Stimulated activated CD8-positive, alpha-beta memory T cell treated with anti-CD3 and anti-CD28 coated beads, Interleukin-15, amount 100 ng/mL, for 24 hours (primary cell): Measurements from ENCODE around the gene PHF20.
"Not testable (repeated sequence)": the region's sequence is repeated elsewhere in the genome, so short reads cannot be mapped to it uniquely, and the experiment has no call there.

ENCODE experiments used
- DNase-seq: peaks from one replicate; pipeline ENCODE4 v3.0.0-alpha.2; 2020; ENCODE audit warnings: low read depth

PHF20 gene

GRCh38 chr20:35776513-35777101 lies 4.8 kb downstream of the PHF20 start:
- no peak for DNase-seq

DNA sequence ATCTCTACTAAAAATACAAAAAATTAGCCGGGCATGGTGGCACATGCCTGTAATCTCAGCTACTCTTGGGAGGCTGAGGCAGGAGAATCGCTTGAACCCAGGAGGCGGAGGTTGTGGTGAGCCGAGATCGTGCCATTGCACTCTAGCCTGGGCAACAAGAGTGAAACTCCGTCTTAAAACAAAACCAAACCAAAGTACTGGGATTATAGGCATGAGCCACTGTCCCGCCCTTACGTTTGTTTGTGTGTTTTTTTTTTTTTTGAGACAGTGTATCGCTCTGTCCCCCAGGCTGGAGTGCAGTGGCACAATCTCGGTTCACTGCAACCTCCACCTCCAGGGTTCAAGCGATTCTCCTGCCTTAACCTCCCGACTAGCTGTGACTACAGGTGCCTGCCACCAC lies 12.0 kb downstream of the PHF20 start:
- not testable (repeated sequence) for DNase-seq

DNA sequence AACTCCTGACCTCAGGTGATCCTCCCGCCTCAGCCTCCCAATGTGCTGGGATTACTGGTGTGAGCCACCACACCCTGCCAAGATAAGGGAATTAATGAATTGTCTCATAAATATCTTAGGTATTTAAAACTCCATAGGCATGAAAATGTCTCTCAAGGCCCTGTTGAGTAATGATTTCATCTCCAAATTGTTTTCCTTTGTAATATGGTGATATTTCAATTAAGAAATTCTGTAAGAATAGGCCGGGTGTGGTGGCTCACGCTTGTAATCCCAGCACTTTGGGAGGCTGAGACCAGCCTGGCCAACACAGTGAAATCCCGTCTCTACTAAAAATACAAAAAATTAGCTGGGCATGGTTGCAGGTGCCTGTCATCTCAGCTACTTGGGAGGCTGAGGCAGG lies 13.7 kb downstream of the PHF20 start:
- not testable (repeated sequence) for DNase-seq

DNA sequence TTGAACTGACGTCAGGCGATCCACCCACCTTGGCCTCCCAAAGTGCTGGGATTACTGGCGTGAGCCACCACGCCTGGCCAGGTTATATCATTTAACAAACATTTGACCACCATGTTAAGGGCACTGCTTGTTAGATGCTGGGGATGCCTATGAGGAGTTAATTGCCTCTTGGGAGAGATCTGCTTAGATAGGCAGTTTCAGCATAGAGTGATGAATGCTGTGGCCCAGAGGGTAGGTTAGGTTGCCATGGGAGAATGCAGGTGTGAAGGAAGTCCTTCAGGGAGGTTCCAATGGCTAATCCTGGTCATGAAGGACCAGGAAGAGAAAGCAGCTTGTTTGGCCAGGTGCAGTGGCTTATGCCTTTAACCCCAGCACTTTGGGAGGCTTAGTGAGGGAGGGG lies 17.0 kb downstream of the PHF20 start:
- no peak for DNase-seq

GRCh38 chr20:35791097-35791496 lies 19.3 kb downstream of the PHF20 start:
- no peak for DNase-seq

GRCh38 chr20:35791821-35792220 lies 20.0 kb downstream of the PHF20 start:
- no peak for DNase-seq

DNA sequence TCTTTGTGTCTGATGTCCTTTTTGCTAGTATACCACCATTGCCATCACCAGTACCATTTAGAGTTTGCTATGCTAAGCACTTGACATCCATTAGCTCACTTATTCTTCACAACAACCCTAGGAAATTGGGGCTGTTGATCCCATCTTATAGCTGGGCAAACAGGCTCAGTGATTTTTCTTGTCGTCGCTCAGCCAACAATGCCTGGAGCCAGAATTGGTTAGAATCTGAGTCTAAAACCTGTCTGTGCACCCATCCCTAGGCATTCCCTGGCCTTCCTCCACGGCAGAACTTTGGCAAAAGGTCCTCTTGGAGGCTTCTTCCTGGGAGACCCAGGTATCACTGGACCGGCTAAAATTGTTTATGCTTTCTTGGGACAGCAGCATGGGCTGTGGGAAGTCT lies 20.9 kb downstream of the PHF20 start:
- no peak for DNase-seq

GRCh38 chr20:35796571-35796970 lies 24.8 kb downstream of the PHF20 start:
- no peak for DNase-seq

DNA sequence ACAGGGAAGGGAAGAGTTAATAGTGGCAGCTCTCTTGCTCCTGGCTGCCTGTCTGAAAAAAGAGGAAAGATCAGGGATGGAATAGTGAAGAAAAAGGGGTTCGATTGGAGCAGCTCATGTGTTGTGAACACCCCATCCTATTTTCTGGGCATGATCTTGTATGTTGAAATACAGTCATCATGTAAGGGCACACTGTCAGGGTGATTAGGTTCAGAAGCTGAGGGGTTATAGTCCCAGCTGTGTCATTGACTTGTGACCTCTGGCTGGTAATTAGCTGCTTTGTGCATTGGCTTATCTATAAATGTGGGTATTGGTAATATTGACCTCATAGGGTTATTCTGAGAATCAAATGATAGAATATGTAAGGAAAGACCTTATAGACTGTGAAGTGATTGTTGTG lies 30.1 kb downstream of the PHF20 start:
- DNase-seq: no peak

- DNase-seq: no peak
Measured at GRCh38 chr20:35806075-35806474, 34.3 kb downstream of the PHF20 start.

DNA sequence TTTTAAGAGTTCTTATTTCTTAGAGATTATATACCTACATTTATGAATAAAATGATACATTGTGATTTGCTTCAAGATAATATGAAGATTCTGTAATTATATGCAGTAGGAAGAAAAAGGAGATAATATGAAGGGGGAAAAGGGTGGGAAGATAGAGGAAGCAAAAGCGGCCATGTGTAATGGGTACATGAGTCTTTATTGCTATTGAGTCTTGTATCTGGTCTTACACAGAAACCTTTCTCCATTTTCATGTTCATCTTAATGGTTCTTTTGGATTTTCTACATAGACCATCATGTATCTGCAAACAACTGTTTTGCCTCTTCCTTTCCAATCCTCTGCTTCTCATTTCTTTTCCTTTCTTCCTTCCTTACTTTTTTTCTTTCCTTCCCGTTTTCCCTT lies 36.1 kb downstream of the PHF20 start:
- no peak for DNase-seq

DNA sequence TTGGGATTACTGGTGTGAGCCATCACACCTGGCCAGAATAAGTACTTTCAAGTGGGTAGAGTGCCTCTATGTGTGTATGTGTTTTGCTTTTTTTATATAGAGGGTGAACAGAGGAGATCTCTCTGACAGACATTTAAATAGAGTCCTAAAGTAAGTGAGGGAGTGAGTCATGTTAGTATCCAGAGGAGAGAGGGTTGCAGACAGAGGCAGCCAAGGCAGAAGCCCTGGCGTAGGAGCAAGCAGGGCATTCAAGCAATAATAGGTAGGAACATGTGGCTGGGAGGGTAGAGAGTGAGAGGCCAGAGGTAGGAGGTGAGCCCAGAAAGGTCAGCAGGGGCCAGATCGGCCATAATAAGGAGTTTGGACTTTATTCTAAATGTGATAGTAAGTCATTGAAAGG lies 48.9 kb downstream of the PHF20 start:
- DNase-seq: no peak

DNA sequence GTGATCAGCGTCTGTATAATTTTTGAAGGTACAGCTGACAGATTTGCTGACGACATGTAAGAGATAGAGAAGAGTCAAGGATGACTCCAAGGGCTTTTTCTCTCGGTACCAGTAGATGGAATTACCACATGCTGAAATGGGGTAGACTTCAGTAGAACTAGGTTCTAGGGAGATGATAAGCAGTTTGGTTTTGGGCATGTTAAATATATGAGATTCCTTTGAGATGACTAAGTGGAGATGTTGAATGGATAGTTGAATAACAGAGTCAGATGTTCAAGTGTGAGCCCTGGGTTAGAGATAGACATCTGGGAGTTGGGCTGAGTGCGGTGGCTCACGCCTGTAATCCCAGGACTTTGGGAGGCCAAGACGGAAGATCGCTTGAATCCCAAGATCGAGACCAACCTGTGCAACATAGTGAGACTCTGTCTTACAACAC lies 50.0 kb downstream of the PHF20 start:
- DNase-seq: no peak

GRCh38 chr20:35823147-35823546 lies 51.3 kb downstream of the PHF20 start:
- no peak for DNase-seq

DNA sequence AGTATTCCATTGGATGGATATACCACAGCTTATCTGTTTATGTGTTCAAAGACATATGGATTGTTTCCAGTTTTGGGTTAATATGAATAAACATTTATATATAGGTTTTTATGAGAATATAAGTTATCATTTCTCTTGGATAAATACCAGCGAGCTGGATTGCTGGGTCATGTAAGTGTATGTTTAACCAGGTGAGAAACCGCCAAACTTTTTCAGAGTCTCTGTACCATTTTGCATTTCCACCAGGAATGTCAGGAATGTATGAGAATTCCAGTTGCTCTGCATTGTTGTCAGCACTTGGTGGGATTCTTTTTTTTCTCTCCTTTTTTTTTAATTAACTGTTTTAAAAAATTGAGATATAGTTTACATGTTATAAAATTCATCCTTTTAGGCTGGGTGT lies 52.1 kb downstream of the PHF20 start:
- DNase-seq: no peak

- DNase-seq: no peak
Measured at GRCh38 chr20:35826397-35826998, 54.7 kb downstream of the PHF20 start.

DNA sequence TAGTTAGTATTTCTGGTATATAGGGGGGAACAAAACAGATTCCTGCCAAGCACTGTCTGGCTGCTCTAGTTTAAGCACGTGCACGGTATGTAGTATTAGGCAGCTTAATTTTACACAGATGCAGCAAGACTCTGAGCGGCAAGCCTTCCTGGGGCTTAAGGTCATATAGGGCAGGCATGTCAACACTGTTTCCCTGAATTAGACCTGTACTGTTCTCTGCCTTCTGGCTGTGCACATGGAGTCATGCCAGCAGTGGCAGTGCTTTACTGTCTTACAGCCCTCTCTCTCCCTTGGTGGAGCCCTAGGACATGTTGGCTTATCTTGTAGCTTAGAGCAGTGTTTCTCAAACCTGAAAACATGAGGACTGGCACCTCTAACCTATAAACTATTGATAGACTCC lies 56.6 kb downstream of the PHF20 start:
- no peak for DNase-seq

- no peak for DNase-seq
Measured at GRCh38 chr20:35828916-35829315, 57.1 kb downstream of the PHF20 start.

DNA sequence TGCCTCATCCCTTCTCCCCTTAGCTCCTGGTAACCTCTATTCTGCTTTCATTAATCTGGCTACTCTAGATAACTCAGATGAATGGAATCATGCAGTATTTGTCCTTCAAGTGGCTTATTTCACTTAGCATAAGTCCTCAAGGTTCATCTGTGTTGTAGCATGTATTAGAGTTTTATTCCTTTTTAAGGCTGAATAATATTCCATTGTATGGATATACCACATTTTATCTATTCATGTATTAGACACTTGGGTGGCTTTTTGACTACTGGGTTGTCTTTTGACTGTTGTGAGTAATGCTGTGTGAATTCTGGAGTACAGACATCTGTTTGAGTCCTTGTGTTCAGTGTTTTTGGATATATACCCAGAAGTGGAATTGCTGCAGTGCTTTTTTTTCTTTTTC lies 58.4 kb downstream of the PHF20 start:
- DNase-seq: no peak

GRCh38 chr20:35831029-35831428 lies 59.2 kb downstream of the PHF20 start:
- no peak for DNase-seq

DNA sequence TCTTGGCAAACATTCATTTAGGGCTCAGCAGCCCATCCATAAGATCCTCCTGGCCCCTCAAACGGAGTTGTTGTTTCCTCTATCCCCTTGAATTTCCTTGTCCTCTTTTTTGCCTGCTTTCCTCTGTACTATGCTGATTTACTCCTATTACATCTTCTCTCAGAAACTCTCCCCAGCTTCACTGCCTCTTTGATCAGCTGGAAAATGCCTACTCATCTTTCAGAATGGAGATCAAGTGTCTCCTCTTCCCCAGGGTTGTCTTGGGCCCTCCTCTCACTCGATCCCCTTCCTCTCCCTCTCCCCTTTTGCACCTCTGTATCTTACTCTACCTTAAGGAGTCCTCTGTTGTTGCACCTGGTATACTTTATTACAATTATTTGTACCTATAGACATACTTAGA lies 60.2 kb downstream of the PHF20 start:
- no peak for DNase-seq

- no peak for DNase-seq
Measured at GRCh38 chr20:35833241-35833640, 61.4 kb downstream of the PHF20 start.

DNA sequence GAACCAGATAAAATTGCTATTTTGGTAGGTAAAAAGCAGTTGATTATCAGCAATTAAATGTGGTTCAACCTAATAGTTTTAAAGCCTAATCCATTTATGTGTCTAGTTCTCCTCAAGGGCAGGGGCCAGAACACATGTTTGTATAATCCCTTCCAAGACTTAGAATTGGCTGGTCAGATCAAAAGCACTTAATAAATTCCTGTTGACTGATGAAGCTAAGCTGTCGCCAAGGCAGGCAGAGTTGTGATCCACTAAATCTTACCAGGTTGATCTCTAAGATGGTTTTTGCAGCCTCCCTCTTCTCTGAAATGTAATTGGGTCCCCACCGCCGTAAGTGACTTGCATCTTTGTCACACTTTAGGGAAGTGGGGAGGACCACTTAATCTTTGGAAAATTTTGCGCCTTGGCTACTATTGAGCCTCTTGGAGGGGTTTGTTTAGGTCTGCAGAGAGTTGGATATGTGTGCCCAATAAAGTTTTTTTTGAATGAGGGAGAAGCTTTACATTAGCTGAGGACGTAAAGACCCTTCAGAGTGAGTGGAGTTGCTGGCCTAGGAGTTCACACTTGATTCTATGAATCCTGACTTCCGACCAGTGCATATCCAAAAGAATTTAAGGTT lies 65.9 kb downstream of the PHF20 start:
- DNase-seq: no peak

DNA sequence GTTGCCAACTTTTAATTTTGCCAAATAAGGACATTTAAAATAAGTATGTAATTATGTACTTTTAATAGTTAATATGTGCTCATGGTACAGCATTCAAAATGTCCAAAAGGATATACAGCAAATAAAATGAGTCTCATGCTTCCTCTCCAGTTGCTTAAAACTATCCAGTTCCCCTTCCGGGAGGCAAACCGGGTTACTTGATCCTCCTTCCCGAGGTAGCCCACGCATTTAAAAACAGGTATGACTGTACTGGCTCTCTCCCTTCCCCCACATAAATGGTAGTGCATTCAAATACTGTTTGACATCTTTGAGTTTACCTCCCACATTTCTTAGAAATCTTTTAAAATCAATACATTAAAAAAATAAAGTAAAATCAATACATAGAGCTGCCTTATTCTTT lies 66.4 kb downstream of the PHF20 start:
- no peak for DNase-seq
